ENCODE data around the gene LHFPL4. TPM values are rescaled to one million over a fixed set of nuclear protein-coding genes. Genes with fewer than 3 reads are reported as not detected.

LHFPL4 gene
- total and polyA plus RNA-seq, 2 of the 4 experiments (the other 2 are of a cell fraction), result not detected

DNA sequence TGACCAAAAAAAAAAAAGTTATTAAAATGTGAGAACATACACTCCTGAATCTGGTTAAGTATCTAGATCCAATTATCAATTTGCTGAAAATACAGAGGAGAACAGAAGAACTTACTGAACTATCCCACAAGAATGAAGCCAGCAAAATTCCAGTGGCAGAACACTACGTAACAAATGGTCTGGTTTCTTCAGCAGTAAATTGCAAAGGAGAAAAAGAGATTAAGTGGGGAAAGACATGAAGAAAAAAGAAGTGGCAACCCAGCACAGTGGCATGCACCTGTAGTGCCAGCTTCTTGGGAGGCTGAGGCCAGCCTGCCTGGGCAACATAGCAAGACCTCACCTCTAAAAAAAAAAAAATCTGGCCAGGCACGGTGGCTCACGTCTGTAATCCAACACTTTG is 62.1 kb downstream of the LHFPL4 start:
- ATAC-seq (ENCODE audit: low read depth) (no peak), DNase-seq (no peak)
- no peak overlapping the region for H3K4me2 ChIP-seq (ENCODE audit: low read depth, low read length)
- H3K9me1 ChIP-seq (ENCODE audit: insufficient read depth, low read length), result 0 out of 2 replicates have a peak, but pooled peaks cover 8% of the 10 kb centered on the region
- no peaks in the 10 kb centered on the region for H3K4me1 ChIP-seq (ENCODE audit: control insufficient read depth, insufficient read depth, low read length)
- no peak overlapping the region for H2BK5ac ChIP-seq (ENCODE audit: low read depth, low read length, poor library complexity, severe bottlenecking)
- no peaks in the 10 kb centered on the region for H4K20me1 ChIP-seq (ENCODE audit: insufficient read depth, low read length)
- no peak overlapping the region for H3K14ac ChIP-seq (replicated peaks; ENCODE audit: low read depth, low read length)
- H3K9ac ChIP-seq (ENCODE audit: low read depth, low read length), result no peak overlapping the region
- no CpG with 5 or more reads among the region's 3 CpGs for WGBS, 2 experiments (ENCODE audit: extremely low coverage in 2 of 2, insufficient read length in 1 of 2)
- no peak overlapping the region for H3K18ac ChIP-seq (ENCODE audit: low read depth, low read length)
- no peak overlapping the region for H4K5ac ChIP-seq (ENCODE audit: low read depth, low read length)
- dilution Hi-C loops (cut with HindIII; ENCODE audit: low sequenced_read_pairs, unreplicated experiment) (no loop called here), intact Hi-C loops (cut with micrococcal nuclease) (no loop called here), in situ Hi-C loops (cut with MboI; ENCODE audit: low sequenced_read_pairs) (no loop called here)
- H3K9me3 ChIP-seq (ENCODE audit: control insufficient read depth, insufficient read depth, low read length), result no peaks in the 10 kb centered on the region; the same call in 1 of the 2 replicates
- no peak overlapping the region for H2BK20ac ChIP-seq (ENCODE audit: low read depth, low read length)
- H2BK120ac ChIP-seq (ENCODE audit: low read depth, low read length), result no peak overlapping the region
- H3K79me1 ChIP-seq (ENCODE audit: low read depth in 1 of 2, low read length in 2 of 2), result no peaks in the 10 kb centered on the region
- no peak for TF ChIP-seq BHLHE40 (IDR thresholded peaks at IDR 0.05; ENCODE audit: low read depth, low read length)
- TF ChIP-seq, protein P1, sequence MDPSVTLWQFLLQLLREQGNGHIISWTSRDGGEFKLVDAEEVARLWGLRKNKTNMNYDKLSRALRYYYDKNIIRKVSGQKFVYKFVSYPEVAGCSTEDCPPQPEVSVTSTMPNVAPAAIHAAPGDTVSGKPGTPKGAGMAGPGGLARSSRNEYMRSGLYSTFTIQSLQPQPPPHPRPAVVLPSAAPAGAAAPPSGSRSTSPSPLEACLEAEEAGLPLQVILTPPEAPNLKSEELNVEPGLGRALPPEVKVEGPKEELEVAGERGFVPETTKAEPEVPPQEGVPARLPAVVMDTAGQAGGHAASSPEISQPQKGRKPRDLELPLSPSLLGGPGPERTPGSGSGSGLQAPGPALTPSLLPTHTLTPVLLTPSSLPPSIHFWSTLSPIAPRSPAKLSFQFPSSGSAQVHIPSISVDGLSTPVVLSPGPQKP (IDR thresholded peaks at IDR 0.05; ENCODE audit: borderline replicate concordance, low read depth, low read length), result no peak
- TF ChIP-seq NFE2L2 (IDR thresholded peaks at IDR 0.05; ENCODE audit: low read depth, low read length), result no peak
- TF ChIP-seq, protein P2, sequence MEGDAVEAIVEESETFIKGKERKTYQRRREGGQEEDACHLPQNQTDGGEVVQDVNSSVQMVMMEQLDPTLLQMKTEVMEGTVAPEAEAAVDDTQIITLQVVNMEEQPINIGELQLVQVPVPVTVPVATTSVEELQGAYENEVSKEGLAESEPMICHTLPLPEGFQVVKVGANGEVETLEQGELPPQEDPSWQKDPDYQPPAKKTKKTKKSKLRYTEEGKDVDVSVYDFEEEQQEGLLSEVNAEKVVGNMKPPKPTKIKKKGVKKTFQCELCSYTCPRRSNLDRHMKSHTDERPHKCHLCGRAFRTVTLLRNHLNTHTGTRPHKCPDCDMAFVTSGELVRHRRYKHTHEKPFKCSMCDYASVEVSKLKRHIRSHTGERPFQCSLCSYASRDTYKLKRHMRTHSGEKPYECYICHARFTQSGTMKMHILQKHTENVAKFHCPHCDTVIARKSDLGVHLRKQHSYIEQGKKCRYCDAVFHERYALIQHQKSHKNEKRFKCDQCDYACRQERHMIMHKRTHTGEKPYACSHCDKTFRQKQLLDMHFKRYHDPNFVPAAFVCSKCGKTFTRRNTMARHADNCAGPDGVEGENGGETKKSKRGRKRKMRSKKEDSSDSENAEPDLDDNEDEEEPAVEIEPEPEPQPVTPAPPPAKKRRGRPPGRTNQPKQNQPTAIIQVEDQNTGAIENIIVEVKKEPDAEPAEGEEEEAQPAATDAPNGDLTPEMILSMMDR (conservative IDR thresholded peaks at IDR 0.05; ENCODE audit: low read depth, low read length), result no peak
- no peak for TF ChIP-seq CEBPB (IDR thresholded peaks at IDR 0.05; ENCODE audit: low read depth, low read length)
- no peak for TF ChIP-seq MAZ (IDR thresholded peaks at IDR 0.05; ENCODE audit: borderline replicate concordance, low read depth, low read length)
- no peak for TF ChIP-seq RAD21 (IDR thresholded peaks at IDR 0.05; ENCODE audit: low read length)
- no peak for TF ChIP-seq RCOR1 (IDR thresholded peaks at IDR 0.05; ENCODE audit: insufficient replicate concordance, low read length)
- TF ChIP-seq MAFK (IDR thresholded peaks at IDR 0.05; ENCODE audit: low read depth, low read length), result no peak
- no peak for TF ChIP-seq MXI1 (IDR thresholded peaks at IDR 0.05; ENCODE audit: borderline replicate concordance, low read depth, low read length)
- TF ChIP-seq, protein P3, sequence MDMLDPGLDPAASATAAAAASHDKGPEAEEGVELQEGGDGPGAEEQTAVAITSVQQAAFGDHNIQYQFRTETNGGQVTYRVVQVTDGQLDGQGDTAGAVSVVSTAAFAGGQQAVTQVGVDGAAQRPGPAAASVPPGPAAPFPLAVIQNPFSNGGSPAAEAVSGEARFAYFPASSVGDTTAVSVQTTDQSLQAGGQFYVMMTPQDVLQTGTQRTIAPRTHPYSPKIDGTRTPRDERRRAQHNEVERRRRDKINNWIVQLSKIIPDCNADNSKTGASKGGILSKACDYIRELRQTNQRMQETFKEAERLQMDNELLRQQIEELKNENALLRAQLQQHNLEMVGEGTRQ (IDR thresholded peaks at IDR 0.05; ENCODE audit: low read depth, low read length), result no peak
- TF ChIP-seq FOS (IDR thresholded peaks at IDR 0.05; ENCODE audit: low read depth, low read length), result no peak
- TF ChIP-seq RFX5 (IDR thresholded peaks at IDR 0.05; ENCODE audit: low read depth, low read length), result no peak
- no peak for TF ChIP-seq CHD1 (IDR thresholded peaks at IDR 0.05; ENCODE audit: low read depth, low read length)
- no peak for TF ChIP-seq SMC3 (IDR thresholded peaks at IDR 0.05; ENCODE audit: low read depth, low read length)
- no peak for TF ChIP-seq POLR2A (IDR thresholded peaks at IDR 0.05; ENCODE audit: low read depth, low read length)
- ChIA-PET POLR2A (ENCODE audit: unreplicated experiment) (interaction anchor here (0.7 kb wide), 1 partner anchor 41 kb away, joined by 5 read pairs; no protein-coding TSS in a partner anchor), CTCF (no interaction called here)
- H2BK15ac ChIP-seq (ENCODE audit: low read depth, low read length), result no peak overlapping the region
- H3K27me3 ChIP-seq (ENCODE audit: control insufficient read depth, insufficient read depth, low read length), result no peaks in the 10 kb centered on the region
- H3K4ac ChIP-seq (ENCODE audit: low read depth, low read length), result no peak overlapping the region
- no peak overlapping the region for H3K56ac ChIP-seq (ENCODE audit: extremely low read depth, insufficient read depth, low read length)
- no TSS peak for BruUV-seq (replicated peaks)
- no peak overlapping the region for H2AK5ac ChIP-seq (ENCODE audit: low read depth, low read length)
- H3K36me3 ChIP-seq (ENCODE audit: control insufficient read depth, insufficient read depth, low read length), result peaks cover 11% of the 10 kb centered on the region
- H3K27ac ChIP-seq (ENCODE audit: insufficient read depth, low read length), result no peak overlapping the region
- no peak overlapping the region for H3K23ac ChIP-seq (ENCODE audit: low read depth, low read length)
- no peak overlapping the region for H4K8ac ChIP-seq (ENCODE audit: low read depth in 2 of 2, low read length in 2 of 2)
- H4K91ac ChIP-seq (ENCODE audit: insufficient read depth, low read depth, low read length), result no peak overlapping the region
- no peak overlapping the region for H2AK9ac ChIP-seq (replicated peaks; ENCODE audit: low read depth, low read length, poor library complexity)
- H3K4me3 ChIP-seq (ENCODE audit: insufficient read depth, low read depth, low read length), result no peak overlapping the region
- no peak overlapping the region for H2AFZ ChIP-seq (replicated peaks; ENCODE audit: low read length, poor library complexity)
